Measurements from ENCODE around the gene SLC17A1. TPM values are rescaled to one million over a fixed set of nuclear protein-coding genes. Genes with fewer than 3 reads are reported as not detected.

Gene SLC17A1
- total and polyA plus RNA-seq, 4 donors: not detected

GRCh38 chr6:25769983-25770382, 61.9 kb downstream of the SLC17A1 start:
- Histone ChIP-seq H3K4me1 (ENCODE audit: control insufficient read depth in 5 of 5, insufficient read depth in 5 of 5, low read length in 5 of 5) (no peaks in the 10 kb centered on the region), H3K9me3 (ENCODE audit: control insufficient read depth in 4 of 4, insufficient read depth in 3 of 4, low read length in 3 of 4) (no peaks in the 10 kb centered on the region), H3K27ac (ENCODE audit: low read depth in 1 of 2, low read length in 1 of 2) (no peak overlapping the region), H3K36me3 (ENCODE audit: control insufficient read depth in 4 of 4, insufficient read depth in 4 of 4, low read length in 4 of 4) (no peaks in the 10 kb centered on the region), H3K27me3 (ENCODE audit: control insufficient read depth in 3 of 3, insufficient read depth in 3 of 3, low read length in 2 of 3) (no peaks in the 10 kb centered on the region), H3K9ac (ENCODE audit: insufficient read depth in 1 of 2, low read length in 2 of 2) (no peak overlapping the region), H3K4me3 (no peak overlapping the region)
- TF ChIP-seq, protein P1, sequence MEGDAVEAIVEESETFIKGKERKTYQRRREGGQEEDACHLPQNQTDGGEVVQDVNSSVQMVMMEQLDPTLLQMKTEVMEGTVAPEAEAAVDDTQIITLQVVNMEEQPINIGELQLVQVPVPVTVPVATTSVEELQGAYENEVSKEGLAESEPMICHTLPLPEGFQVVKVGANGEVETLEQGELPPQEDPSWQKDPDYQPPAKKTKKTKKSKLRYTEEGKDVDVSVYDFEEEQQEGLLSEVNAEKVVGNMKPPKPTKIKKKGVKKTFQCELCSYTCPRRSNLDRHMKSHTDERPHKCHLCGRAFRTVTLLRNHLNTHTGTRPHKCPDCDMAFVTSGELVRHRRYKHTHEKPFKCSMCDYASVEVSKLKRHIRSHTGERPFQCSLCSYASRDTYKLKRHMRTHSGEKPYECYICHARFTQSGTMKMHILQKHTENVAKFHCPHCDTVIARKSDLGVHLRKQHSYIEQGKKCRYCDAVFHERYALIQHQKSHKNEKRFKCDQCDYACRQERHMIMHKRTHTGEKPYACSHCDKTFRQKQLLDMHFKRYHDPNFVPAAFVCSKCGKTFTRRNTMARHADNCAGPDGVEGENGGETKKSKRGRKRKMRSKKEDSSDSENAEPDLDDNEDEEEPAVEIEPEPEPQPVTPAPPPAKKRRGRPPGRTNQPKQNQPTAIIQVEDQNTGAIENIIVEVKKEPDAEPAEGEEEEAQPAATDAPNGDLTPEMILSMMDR (IDR thresholded peaks at IDR 0.05; ENCODE audit: control extremely low read depth, extremely low read depth): no peak
- WGBS, 2 donors: 63 to 79% methylated on average over 2 of the region's 2 CpGs
- no peak for ATAC-seq (ENCODE audit: insufficient read depth, low FRiP score)
- DNase-seq: no peak

DNA sequence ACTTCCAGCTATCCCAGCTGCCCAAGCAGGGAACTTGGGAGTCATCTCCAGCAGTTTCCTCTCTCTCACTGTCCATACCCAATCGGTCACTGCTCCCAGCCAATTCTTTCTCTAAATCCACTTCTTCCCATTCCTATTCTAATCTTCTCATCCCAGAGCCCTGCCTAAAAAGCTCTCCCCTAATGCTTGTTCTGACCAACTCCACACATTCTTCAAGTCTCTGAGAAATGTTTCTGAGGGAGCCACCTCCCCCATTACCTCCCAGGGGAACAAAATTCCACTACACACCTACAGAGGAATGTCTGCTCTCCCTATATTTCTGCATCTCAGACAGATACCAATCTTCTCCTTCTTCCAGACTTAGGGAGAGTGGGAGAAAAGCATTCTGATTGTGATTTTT, 63.3 kb downstream of the SLC17A1 start:
- Histone ChIP-seq H3K9me3 (ENCODE audit: control insufficient read depth in 4 of 4, insufficient read depth in 3 of 4, low read length in 3 of 4) (no peaks in the 10 kb centered on the region), H3K4me3 (no peak overlapping the region), H3K9ac (ENCODE audit: insufficient read depth in 1 of 2, low read length in 2 of 2) (no peak overlapping the region), H3K27me3 (ENCODE audit: control insufficient read depth in 3 of 3, insufficient read depth in 3 of 3, low read length in 2 of 3) (no peaks in the 10 kb centered on the region), H3K36me3 (ENCODE audit: control insufficient read depth in 4 of 4, insufficient read depth in 4 of 4, low read length in 4 of 4) (no peaks in the 10 kb centered on the region), H3K4me1 (ENCODE audit: control insufficient read depth in 5 of 5, insufficient read depth in 5 of 5, low read length in 5 of 5) (no peaks in the 10 kb centered on the region), H3K27ac (ENCODE audit: low read depth in 1 of 2, low read length in 1 of 2) (no peak overlapping the region)
- TF ChIP-seq, protein P1 (IDR thresholded peaks at IDR 0.05; ENCODE audit: control extremely low read depth, extremely low read depth): no peak
- WGBS, 2 donors: 82 to 84% methylated on average over 1 of the region's 1 CpG
- DNase-seq (no peak), ATAC-seq (ENCODE audit: insufficient read depth, low FRiP score) (no peak)

DNA sequence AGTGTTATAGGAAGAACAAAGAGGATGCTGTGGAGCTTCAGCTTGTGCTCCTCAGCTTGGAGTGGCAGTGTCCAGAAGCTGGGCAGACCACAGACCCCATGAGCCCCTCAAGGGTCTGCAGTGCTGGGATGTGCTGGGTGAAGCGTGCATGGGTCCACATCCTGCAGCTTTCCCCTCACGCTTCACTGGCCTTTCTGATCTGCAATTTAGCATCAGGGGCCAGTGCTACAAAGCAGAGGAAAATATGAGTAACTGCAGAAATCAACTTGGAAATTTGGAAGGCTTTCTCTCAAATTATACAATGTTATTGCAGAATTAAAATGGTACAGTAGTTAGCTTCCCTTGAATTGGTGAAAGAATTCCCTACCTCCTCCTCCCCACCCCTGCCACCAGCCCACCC, 67.2 kb downstream of the SLC17A1 start:
- no peaks in the 10 kb centered on the region for H3K36me3 ChIP-seq (ENCODE audit: control insufficient read depth in 4 of 4, insufficient read depth in 4 of 4, low read length in 4 of 4)
- WGBS, 2 donors: 93 to 100% methylated on average over 2 of the region's 2 CpGs
- H3K4me1 ChIP-seq (ENCODE audit: control insufficient read depth in 5 of 5, insufficient read depth in 5 of 5, low read length in 5 of 5): no peaks in the 10 kb centered on the region
- H3K27ac ChIP-seq (ENCODE audit: low read depth in 1 of 2, low read length in 1 of 2): no peak overlapping the region
- H3K9ac ChIP-seq (ENCODE audit: insufficient read depth in 1 of 2, low read length in 2 of 2): no peak overlapping the region
- TF ChIP-seq, protein P1 (IDR thresholded peaks at IDR 0.05; ENCODE audit: control extremely low read depth, extremely low read depth): no peak
- H3K27me3 ChIP-seq (ENCODE audit: control insufficient read depth in 3 of 3, insufficient read depth in 3 of 3, low read length in 2 of 3): no peaks in the 10 kb centered on the region
- no peak overlapping the region for H3K4me3 ChIP-seq
- no peak for ATAC-seq (ENCODE audit: insufficient read depth, low FRiP score)
- DNase-seq: no peak
- no peaks in the 10 kb centered on the region for H3K9me3 ChIP-seq (ENCODE audit: control insufficient read depth in 4 of 4, insufficient read depth in 3 of 4, low read length in 3 of 4)

- Histone ChIP-seq H3K36me3 (ENCODE audit: control insufficient read depth in 4 of 4, insufficient read depth in 4 of 4, low read length in 4 of 4) (no peaks in the 10 kb centered on the region), H3K4me1 (ENCODE audit: control insufficient read depth in 5 of 5, insufficient read depth in 5 of 5, low read length in 5 of 5) (no peaks in the 10 kb centered on the region), H3K9ac (ENCODE audit: insufficient read depth in 1 of 2, low read length in 2 of 2) (no peak overlapping the region), H3K9me3 (ENCODE audit: control insufficient read depth in 4 of 4, insufficient read depth in 3 of 4, low read length in 3 of 4) (no peaks in the 10 kb centered on the region), H3K27ac (ENCODE audit: low read depth in 1 of 2, low read length in 1 of 2) (no peak overlapping the region), H3K27me3 (ENCODE audit: control insufficient read depth in 3 of 3, insufficient read depth in 3 of 3, low read length in 2 of 3) (no peaks in the 10 kb centered on the region), H3K4me3 (no peak overlapping the region)
- WGBS, 2 donors: 77 to 80% methylated on average over 6 of the region's 6 CpGs
- TF ChIP-seq, protein P1 (IDR thresholded peaks at IDR 0.05; ENCODE audit: control extremely low read depth, extremely low read depth): no peak
- ATAC-seq (ENCODE audit: insufficient read depth, low FRiP score) (no peak), DNase-seq (no peak)
Observed at GRCh38 chr6:25757936-25758642, 73.8 kb downstream of the SLC17A1 start.

All from lung (tissue), 12 donors.